Measurements from ENCODE around the gene KRT83. TPM values are rescaled to one million over a fixed set of nuclear protein-coding genes. Genes with fewer than 3 reads are reported as not detected.
"Not testable (repeated sequence)": the region's sequence is repeated elsewhere in the genome, so short reads cannot be mapped to it uniquely, and the experiment has no call there.

Gene KRT83
- polyA plus RNA-seq, 1 donor (not counting 4 experiments of a cell fraction or from before 2014, with no cell fraction given), result not detected

GRCh38 chr12:52305921-52306705 is 15.1 kb downstream of the KRT83 start:
- Histone ChIP-seq H3K9me1 (ENCODE audit: control insufficient read depth, extremely low read depth, insufficient read depth, low read length) (no peaks in the 10 kb centered on the region), H3K79me2 (ENCODE audit: control insufficient read depth, insufficient read depth, low read length) (no peaks in the 10 kb centered on the region), H3K4me2 (ENCODE audit: control insufficient read depth, extremely low read depth, insufficient read depth, low read depth, low read length) (no peak overlapping the region), H3K36me3 (ENCODE audit: control insufficient read depth in 2 of 2, extremely low read depth in 1 of 2, insufficient read depth in 2 of 2, low read length in 2 of 2) (no peaks in the 10 kb centered on the region), H3K27ac (ENCODE audit: control insufficient read depth, insufficient read depth, low read length) (no peak overlapping the region), H3K27me3 (ENCODE audit: control insufficient read depth, extremely low read depth, insufficient read depth, low read length) (peaks cover 19% of the 10 kb centered on the region), H3K4me3 (ENCODE audit: control insufficient read depth in 2 of 3, extremely low read depth in 1 of 3, insufficient read depth in 2 of 3, low read depth in 1 of 3, low read length in 3 of 3) (no peak overlapping the region), H3K4me1 (ENCODE audit: control insufficient read depth, extremely low read depth, insufficient read depth, low read length) (peaks cover 12% of the 10 kb centered on the region), H4K20me1 (ENCODE audit: control insufficient read depth, extremely low read depth, insufficient read depth, low read length) (no peaks in the 10 kb centered on the region), H3K9me3 (ENCODE audit: control insufficient read depth, low read depth, low read length) (no peaks in the 10 kb centered on the region), H3K9ac (ENCODE audit: control insufficient read depth, extremely low read depth, insufficient read depth, low read length) (no peak overlapping the region), H2AFZ (ENCODE audit: control insufficient read depth, low read length) (no peak overlapping the region)
- dilution Hi-C loops (cut with MboI; ENCODE audit: extremely low pct_ligation_motif_present, low sequenced_read_pairs), result no loop called here
- FAIRE-seq (no peak), DNase-seq (ENCODE audit: low read depth, low spot score) (no peak)
- TF ChIP-seq CTCF (optimal IDR thresholded peaks at IDR 0.05 in 1 of 3, IDR thresholded peaks at IDR 0.05 in 1 of 3, conservative IDR thresholded peaks at IDR 0.05 in 1 of 3; ENCODE audit: extremely low read depth in 1 of 3, insufficient read depth in 2 of 3, low read length in 3 of 3) (peak; percentile 14 to 38 (median 34)), EZH2 (IDR thresholded peaks at IDR 0.05; ENCODE audit: low read length) (no peak)

GRCh38 chr12:52304941-52305411 is 16.2 kb downstream of the KRT83 start:
- dilution Hi-C loops (cut with MboI; ENCODE audit: extremely low pct_ligation_motif_present, low sequenced_read_pairs); H4K20me1 ChIP-seq (ENCODE audit: control insufficient read depth, extremely low read depth, insufficient read depth, low read length); H3K4me3 ChIP-seq (ENCODE audit: control insufficient read depth in 2 of 3, extremely low read depth in 1 of 3, insufficient read depth in 2 of 3, low read depth in 1 of 3, low read length in 3 of 3); H3K79me2 ChIP-seq (ENCODE audit: control insufficient read depth, insufficient read depth, low read length); H2AFZ ChIP-seq (ENCODE audit: control insufficient read depth, low read length); H3K9me3 ChIP-seq (ENCODE audit: control insufficient read depth, low read depth, low read length); FAIRE-seq; H3K9me1 ChIP-seq (ENCODE audit: control insufficient read depth, extremely low read depth, insufficient read depth, low read length); H3K9ac ChIP-seq (ENCODE audit: control insufficient read depth, extremely low read depth, insufficient read depth, low read length); H3K36me3 ChIP-seq (ENCODE audit: control insufficient read depth in 2 of 2, extremely low read depth in 1 of 2, insufficient read depth in 2 of 2, low read length in 2 of 2); H3K4me2 ChIP-seq (ENCODE audit: control insufficient read depth, extremely low read depth, insufficient read depth, low read depth, low read length); H3K27ac ChIP-seq (ENCODE audit: control insufficient read depth, insufficient read depth, low read length); DNase-seq (ENCODE audit: low read depth, low spot score): not testable (repeated sequence)
- Histone ChIP-seq H3K27me3 (ENCODE audit: control insufficient read depth, extremely low read depth, insufficient read depth, low read length) (peaks cover 19% of the 10 kb centered on the region), H3K4me1 (ENCODE audit: control insufficient read depth, extremely low read depth, insufficient read depth, low read length) (peaks cover 12% of the 10 kb centered on the region)

GRCh38 chr12:52302242-52302914 is 18.8 kb downstream of the KRT83 start:
- dilution Hi-C loops (cut with MboI; ENCODE audit: extremely low pct_ligation_motif_present, low sequenced_read_pairs); H3K4me3 ChIP-seq (ENCODE audit: control insufficient read depth in 2 of 3, extremely low read depth in 1 of 3, insufficient read depth in 2 of 3, low read depth in 1 of 3, low read length in 3 of 3); H3K79me2 ChIP-seq (ENCODE audit: control insufficient read depth, insufficient read depth, low read length); H3K36me3 ChIP-seq (ENCODE audit: control insufficient read depth in 2 of 2, extremely low read depth in 1 of 2, insufficient read depth in 2 of 2, low read length in 2 of 2); H4K20me1 ChIP-seq (ENCODE audit: control insufficient read depth, extremely low read depth, insufficient read depth, low read length); H3K27ac ChIP-seq (ENCODE audit: control insufficient read depth, insufficient read depth, low read length); H3K9me1 ChIP-seq (ENCODE audit: control insufficient read depth, extremely low read depth, insufficient read depth, low read length); H3K4me2 ChIP-seq (ENCODE audit: control insufficient read depth, extremely low read depth, insufficient read depth, low read depth, low read length); H3K9ac ChIP-seq (ENCODE audit: control insufficient read depth, extremely low read depth, insufficient read depth, low read length); FAIRE-seq; H2AFZ ChIP-seq (ENCODE audit: control insufficient read depth, low read length); H3K27me3 ChIP-seq (ENCODE audit: control insufficient read depth, extremely low read depth, insufficient read depth, low read length); H3K9me3 ChIP-seq (ENCODE audit: control insufficient read depth, low read depth, low read length); DNase-seq (ENCODE audit: low read depth, low spot score); H3K4me1 ChIP-seq (ENCODE audit: control insufficient read depth, extremely low read depth, insufficient read depth, low read length): not testable (repeated sequence)

GRCh38 chr12:52301721-52302120 is 19.5 kb downstream of the KRT83 start:
- H4K20me1 ChIP-seq (ENCODE audit: control insufficient read depth, extremely low read depth, insufficient read depth, low read length); H3K27ac ChIP-seq (ENCODE audit: control insufficient read depth, insufficient read depth, low read length); H3K79me2 ChIP-seq (ENCODE audit: control insufficient read depth, insufficient read depth, low read length); H3K4me2 ChIP-seq (ENCODE audit: control insufficient read depth, extremely low read depth, insufficient read depth, low read depth, low read length); H3K9me3 ChIP-seq (ENCODE audit: control insufficient read depth, low read depth, low read length); H3K9ac ChIP-seq (ENCODE audit: control insufficient read depth, extremely low read depth, insufficient read depth, low read length); DNase-seq (ENCODE audit: low read depth, low spot score); H3K36me3 ChIP-seq (ENCODE audit: control insufficient read depth in 2 of 2, extremely low read depth in 1 of 2, insufficient read depth in 2 of 2, low read length in 2 of 2); H2AFZ ChIP-seq (ENCODE audit: control insufficient read depth, low read length); H3K27me3 ChIP-seq (ENCODE audit: control insufficient read depth, extremely low read depth, insufficient read depth, low read length); dilution Hi-C loops (cut with MboI; ENCODE audit: extremely low pct_ligation_motif_present, low sequenced_read_pairs); H3K4me3 ChIP-seq (ENCODE audit: control insufficient read depth in 2 of 3, extremely low read depth in 1 of 3, insufficient read depth in 2 of 3, low read depth in 1 of 3, low read length in 3 of 3); H3K4me1 ChIP-seq (ENCODE audit: control insufficient read depth, extremely low read depth, insufficient read depth, low read length); FAIRE-seq; H3K9me1 ChIP-seq (ENCODE audit: control insufficient read depth, extremely low read depth, insufficient read depth, low read length): not testable (repeated sequence)
